ENCODE results near the gene EFNA4.
A peak's percentile ranks its signal among the peaks of the same experiment; 100 is the strongest.

Gene EFNA4, protein sequence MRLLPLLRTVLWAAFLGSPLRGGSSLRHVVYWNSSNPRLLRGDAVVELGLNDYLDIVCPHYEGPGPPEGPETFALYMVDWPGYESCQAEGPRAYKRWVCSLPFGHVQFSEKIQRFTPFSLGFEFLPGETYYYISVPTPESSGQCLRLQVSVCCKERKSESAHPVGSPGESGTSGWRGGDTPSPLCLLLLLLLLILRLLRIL

DNA sequence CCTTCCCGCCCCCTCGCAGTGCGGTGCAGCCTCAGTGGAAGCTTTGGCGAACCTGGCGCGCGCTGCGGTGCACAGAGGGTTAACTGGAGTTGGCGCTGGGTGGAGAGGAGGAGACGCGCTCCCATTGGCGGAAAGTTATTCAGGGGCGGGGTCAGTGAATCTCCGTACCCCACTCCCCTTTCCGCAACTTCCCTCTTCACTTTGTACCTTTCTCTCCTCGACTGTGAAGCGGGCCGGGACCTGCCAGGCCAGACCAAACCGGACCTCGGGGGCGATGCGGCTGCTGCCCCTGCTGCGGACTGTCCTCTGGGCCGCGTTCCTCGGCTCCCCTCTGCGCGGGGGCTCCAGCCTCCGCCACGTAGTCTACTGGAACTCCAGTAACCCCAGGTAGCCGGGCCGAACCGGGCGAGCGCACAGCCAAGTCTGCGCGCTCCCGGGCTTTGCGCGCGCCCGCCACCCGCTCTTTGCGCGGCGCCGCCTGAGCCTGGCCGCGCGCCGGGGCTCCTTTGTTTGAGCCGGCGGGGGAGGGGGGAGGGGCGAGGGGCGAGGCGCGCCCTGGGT, at the start of gene EFNA4:
Gene EFNA4, plus strand, starts transcription at position 191 of the 561 bp plus-strand sequence. Its CDS starts 84 bp downstream, at position 275.
- peak; percentile 64 for DNase-seq (ENCODE audit: low read depth)
- H3K4me3 ChIP-seq (ENCODE audit: low read length), result peak within 1 kb of the TSS; percentile 92
- TF ChIP-seq, protein P1, sequence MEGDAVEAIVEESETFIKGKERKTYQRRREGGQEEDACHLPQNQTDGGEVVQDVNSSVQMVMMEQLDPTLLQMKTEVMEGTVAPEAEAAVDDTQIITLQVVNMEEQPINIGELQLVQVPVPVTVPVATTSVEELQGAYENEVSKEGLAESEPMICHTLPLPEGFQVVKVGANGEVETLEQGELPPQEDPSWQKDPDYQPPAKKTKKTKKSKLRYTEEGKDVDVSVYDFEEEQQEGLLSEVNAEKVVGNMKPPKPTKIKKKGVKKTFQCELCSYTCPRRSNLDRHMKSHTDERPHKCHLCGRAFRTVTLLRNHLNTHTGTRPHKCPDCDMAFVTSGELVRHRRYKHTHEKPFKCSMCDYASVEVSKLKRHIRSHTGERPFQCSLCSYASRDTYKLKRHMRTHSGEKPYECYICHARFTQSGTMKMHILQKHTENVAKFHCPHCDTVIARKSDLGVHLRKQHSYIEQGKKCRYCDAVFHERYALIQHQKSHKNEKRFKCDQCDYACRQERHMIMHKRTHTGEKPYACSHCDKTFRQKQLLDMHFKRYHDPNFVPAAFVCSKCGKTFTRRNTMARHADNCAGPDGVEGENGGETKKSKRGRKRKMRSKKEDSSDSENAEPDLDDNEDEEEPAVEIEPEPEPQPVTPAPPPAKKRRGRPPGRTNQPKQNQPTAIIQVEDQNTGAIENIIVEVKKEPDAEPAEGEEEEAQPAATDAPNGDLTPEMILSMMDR (conservative IDR thresholded peaks at IDR 0.05; ENCODE audit: low read length), result no peak

DNA sequence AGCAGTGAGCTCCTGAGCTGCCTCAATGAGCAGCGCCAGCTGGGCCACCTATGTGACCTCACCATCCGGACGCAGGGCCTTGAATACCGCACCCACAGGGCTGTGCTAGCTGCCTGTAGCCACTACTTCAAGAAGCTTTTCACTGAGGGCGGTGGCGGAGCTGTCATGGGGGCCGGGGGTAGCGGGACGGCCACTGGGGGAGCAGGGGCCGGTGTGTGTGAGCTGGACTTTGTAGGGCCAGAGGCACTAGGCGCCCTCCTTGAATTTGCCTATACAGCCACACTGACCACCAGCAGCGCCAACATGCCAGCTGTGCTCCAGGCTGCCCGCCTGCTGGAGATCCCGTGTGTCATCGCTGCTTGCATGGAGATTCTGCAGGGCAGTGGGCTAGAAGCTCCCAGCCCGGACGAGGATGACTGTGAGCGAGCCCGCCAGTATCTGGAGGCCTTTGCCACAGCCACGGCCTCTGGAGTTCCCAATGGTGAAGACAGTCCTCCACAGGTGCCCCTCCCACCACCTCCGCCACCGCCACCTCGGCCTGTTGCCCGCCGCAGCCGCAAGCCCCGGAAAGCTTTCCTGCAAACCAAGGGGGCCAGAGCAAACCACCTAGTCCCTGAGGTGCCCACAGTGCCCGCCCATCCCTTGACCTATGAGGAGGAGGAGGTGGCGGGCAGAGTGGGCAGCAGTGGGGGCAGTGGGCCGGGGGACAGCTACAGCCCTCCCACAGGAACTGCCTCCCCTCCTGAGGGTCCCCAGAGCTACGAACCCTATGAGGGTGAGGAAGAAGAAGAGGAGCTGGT, 48.6 kb upstream of the EFNA4 start:
- TF ChIP-seq, protein P1 (conservative IDR thresholded peaks at IDR 0.05; ENCODE audit: low read length), result no peak
- no peak for DNase-seq (ENCODE audit: low read depth)

DNA sequence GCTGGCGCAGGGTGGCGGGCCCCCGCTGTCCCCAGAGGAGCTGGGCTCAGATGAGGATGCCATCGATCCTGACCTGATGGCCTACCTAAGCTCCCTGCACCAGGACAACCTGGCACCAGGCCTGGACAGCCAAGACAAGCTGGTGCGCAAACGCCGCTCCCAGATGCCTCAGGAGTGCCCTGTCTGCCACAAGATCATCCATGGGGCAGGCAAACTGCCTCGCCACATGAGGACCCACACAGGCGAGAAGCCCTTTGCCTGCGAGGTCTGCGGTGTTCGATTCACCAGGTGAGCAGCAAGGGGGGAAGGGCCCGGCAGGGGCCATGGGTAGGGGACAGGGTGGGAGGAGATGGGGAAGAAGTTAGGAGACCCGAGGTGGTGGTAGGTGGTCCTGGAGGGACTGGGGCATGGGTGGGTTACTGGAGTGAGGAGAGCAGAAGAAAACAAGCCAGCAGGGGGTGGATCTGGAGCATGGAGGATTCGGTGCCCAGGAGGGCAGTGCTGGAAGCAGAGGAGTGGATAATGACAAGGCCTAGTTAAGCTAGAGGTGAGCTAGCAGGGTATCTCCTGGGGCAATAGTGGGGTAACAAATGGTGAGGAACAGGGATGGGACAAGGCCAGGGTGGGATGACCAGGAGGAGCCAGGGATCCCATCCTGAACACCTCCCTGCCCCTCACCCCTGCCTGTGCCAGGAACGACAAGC, 47.9 kb upstream of the EFNA4 start:
- no peak overlapping the region for H3K4me3 ChIP-seq (ENCODE audit: low read length)
- TF ChIP-seq, protein P1 (conservative IDR thresholded peaks at IDR 0.05; ENCODE audit: low read length), result no peak
- DNase-seq (ENCODE audit: low read depth), result no peak

More for the DNA sequence above, 48.6 kb upstream of the EFNA4 start:
- no peak overlapping the region for H3K4me3 ChIP-seq (ENCODE audit: low read length)

DNA sequence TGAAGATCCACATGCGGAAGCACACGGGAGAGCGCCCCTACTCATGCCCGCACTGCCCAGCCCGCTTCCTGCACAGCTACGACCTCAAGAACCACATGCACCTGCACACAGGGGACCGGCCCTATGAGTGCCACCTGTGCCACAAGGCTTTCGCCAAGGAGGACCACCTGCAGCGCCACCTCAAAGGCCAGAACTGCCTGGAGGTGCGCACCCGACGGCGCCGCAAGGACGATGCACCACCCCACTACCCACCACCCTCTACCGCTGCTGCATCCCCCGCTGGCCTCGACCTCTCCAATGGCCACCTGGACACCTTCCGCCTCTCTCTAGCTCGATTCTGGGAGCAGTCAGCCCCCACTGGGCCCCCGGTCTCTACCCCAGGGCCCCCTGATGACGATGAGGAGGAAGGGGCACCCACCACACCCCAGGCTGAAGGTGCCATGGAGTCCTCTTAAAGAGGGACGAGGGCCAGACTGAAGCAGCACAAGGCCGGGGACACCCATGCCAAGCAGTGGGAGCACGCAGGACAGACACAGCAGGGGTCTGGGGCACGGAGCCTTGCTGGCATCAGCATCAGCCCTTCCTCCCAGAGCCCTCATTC, 47.2 kb upstream of the EFNA4 start:
- TF ChIP-seq, protein P1 (conservative IDR thresholded peaks at IDR 0.05; ENCODE audit: low read length), result no peak
- DNase-seq (ENCODE audit: low read depth), result no peak
- no peak overlapping the region for H3K4me3 ChIP-seq (ENCODE audit: low read length)

DNA sequence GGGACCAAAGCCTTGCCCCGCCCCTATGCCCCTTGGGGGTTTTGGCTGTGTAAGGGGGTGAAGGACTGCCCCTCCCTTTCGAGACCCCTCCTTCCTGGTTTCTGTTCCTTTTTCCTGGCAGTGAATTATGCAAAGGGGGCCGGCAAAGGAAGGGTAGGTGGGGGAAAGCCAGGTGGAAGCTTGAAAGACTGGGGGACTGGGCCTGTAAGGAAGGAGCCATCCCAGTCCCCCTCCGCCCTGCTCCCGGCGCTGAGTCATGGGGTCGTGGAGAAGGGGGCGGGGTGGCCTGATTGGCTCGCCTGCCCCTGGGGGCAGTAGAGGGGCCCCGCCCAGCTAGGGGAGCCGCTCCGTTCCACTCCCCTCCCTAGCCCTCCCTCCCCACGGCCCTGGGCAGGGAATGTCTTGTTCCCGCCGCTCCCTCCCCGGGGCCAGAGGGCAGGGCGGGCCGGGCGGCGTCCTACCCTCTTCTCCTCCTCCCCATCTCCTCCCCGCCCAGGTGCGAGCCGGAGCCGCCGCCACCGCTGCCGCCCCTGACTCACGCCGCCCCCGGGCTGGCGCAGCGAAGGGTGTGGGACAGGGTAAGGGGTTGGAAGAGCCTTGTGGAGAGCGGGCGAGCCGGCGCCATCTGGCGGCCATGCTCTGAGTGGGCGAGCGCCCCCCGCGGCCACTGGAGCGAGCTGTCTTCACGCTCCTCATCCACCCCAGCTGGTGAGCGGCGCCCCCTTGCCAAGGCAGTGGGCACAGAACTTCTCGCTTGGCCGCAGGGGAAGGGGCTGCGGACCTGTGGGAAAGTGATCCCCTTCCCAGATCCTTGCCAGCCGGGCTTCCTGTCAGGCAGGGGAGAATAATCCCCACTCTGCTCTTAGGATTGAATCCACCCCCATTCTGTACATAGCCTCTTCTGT, 46.2 kb upstream of the EFNA4 start:
- TF ChIP-seq, protein P1 (conservative IDR thresholded peaks at IDR 0.05; ENCODE audit: low read length), result peak; percentile 95
- H3K4me3 ChIP-seq (ENCODE audit: low read length), result peak overlapping the region; percentile 33
- peak; percentile 76 for DNase-seq (ENCODE audit: low read depth)

DNA sequence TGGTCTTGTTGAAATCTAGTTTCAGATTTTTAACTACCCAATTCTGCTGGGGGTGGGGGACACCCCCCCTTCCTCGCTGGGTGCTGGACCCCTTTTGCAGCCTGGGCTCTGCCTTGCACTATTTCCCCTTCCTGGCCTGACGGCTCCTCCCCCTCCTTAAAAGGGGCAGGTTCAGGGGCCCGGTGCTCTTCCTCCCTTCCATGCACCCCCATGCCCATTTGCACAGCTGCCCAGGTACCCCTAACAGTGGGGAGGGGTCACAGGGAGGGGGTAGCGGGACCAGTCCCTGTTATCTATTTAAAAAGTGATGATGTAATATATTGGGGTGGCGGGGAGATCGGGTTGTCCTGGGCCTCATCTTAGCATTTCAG, 45.6 kb upstream of the EFNA4 start:
- no peak for DNase-seq (ENCODE audit: low read depth)
- TF ChIP-seq, protein P1 (conservative IDR thresholded peaks at IDR 0.05; ENCODE audit: low read length), result no peak
- no peak overlapping the region for H3K4me3 ChIP-seq (ENCODE audit: low read length)
